Peyer's patch (tissue), 4 donors: Measurements from ENCODE around the gene VWF.

ENCODE experiments used
- CTCF ChIP-seq, 6 experiments: fragments of 450-650 bp in 4 of 6; fragments of 200-600 bp in 2 of 6; sonication (generic) in 1 of 6; IDR thresholded peaks; one replicate each; pipeline ENCODE4 v1.5.1; 2017 to 2019; ENCODE audit warnings: antibody characterized with exemption in 6 of 6, mild to moderate bottlenecking in 3 of 6, moderate library complexity in 1 of 6
- POLR2A ChIP-seq, 2 donors: fragments of 450-650 bp; IDR thresholded peaks; one replicate each; pipeline ENCODE4 v1.5.1; 2017; ENCODE audit warnings: antibody characterized with exemption in 2 of 2, mild to moderate bottlenecking in 2 of 2, moderate library complexity in 2 of 2

- no peak for TF ChIP-seq CTCF (IDR thresholded peaks at IDR 0.05)
- TF ChIP-seq POLR2A (IDR thresholded peaks at IDR 0.05): no peak
Observed at GRCh38 chr12:6171409-6172015, 47.0 kb upstream of the VWF start.
